Measurements from ENCODE around the gene ENGASE. TPM values are rescaled to one million over a fixed set of nuclear protein-coding genes. Genes with fewer than 3 reads are reported as not detected.

ENGASE gene
- total and polyA plus RNA-seq, 8 donors = 13.9 to 86.5 (median 21.6) TPM

GRCh38 chr17:79085921-79086551 lies 11.4 kb downstream of the ENGASE start:
- no peak for ATAC-seq
- 90 to 95% methylated on average over 28 of the region's 28 CpGs for WGBS, 2 donors
- Histone ChIP-seq H3K27ac (no peak overlapping the region), H3K4me3 (no peak overlapping the region), H3K27me3 (peaks cover 0 to 3% (median 0%) of the 10 kb centered on the region in 4 donors), H3K9me3 (no peaks in the 10 kb centered on the region), H3K36me3 (no peaks in the 10 kb centered on the region), H3K4me1 (no peaks in the 10 kb centered on the region)
- no peak for FAIRE-seq
- no peak for TF ChIP-seq CTCF (IDR thresholded peaks at IDR 0.05)
- intact Hi-C loops (cut with DNase I) = loop anchor here (2.0 to 5.0 kb wide), 3 partner anchors 301 to 311 kb away; no protein-coding TSS in a partner anchor
- DNase-seq = peak in 1 of 6 donors; percentile 55

GRCh38 chr17:79086609-79087427 lies 12.2 kb downstream of the ENGASE start:
- ATAC-seq = peak in 2 of 4 donors; percentile 5 to 6
- TF ChIP-seq CTCF (IDR thresholded peaks at IDR 0.05) = no peak
- no peak overlapping the region for H3K27ac ChIP-seq
- H3K4me3 ChIP-seq = no peak overlapping the region
- no peaks in the 10 kb centered on the region for H3K9me3 ChIP-seq
- intact Hi-C loops (cut with DNase I) = loop anchor here (2.0 to 5.0 kb wide), 3 partner anchors 300 to 310 kb away; no protein-coding TSS in a partner anchor
- H3K4me1 ChIP-seq = no peaks in the 10 kb centered on the region
- H3K36me3 ChIP-seq = no peaks in the 10 kb centered on the region
- WGBS, 2 donors = 78 to 86% methylated on average over 28 to 33 of the region's 33 CpGs
- no peak for FAIRE-seq
- DNase-seq = peak in 2 of 6 donors; percentile 28 to 64
- H3K27me3 ChIP-seq = peaks cover 0 to 3% (median 0%) of the 10 kb centered on the region in 4 donors

GRCh38 chr17:79087428-79088143 lies 13.0 kb downstream of the ENGASE start:
- Histone ChIP-seq H3K4me3 (no peak overlapping the region), H3K36me3 (no peaks in the 10 kb centered on the region), H3K27me3 (peaks cover 0 to 3% (median 0%) of the 10 kb centered on the region in 4 donors), H3K4me1 (no peaks in the 10 kb centered on the region), H3K9me3 (no peaks in the 10 kb centered on the region), H3K27ac (no peak overlapping the region)
- WGBS, 2 donors = 31 to 41% methylated on average over 12 of the region's 12 CpGs
- FAIRE-seq = no peak
- intact Hi-C loops (cut with DNase I) = loop anchor here (2.0 to 5.0 kb wide), 3 partner anchors 300 to 310 kb away; no protein-coding TSS in a partner anchor
- peak; percentile 70 to 89 (median 82) for ATAC-seq
- peak; percentile 90 to 93 (median 91) for TF ChIP-seq CTCF (IDR thresholded peaks at IDR 0.05)
- peak in 5 of 6 donors; percentile 40 to 93 (median 82) for DNase-seq

GRCh38 chr17:79088247-79088996 lies 13.8 kb downstream of the ENGASE start:
- no peak overlapping the region for H3K27ac ChIP-seq
- intact Hi-C loops (cut with DNase I) = loop anchor here in 2 of 3 donors (5.0 kb wide), 2 partner anchors 299 to 309 kb away; no protein-coding TSS in a partner anchor
- no peaks in the 10 kb centered on the region for H3K36me3 ChIP-seq
- H3K4me3 ChIP-seq = no peak overlapping the region
- peaks cover 0 to 3% (median 0%) of the 10 kb centered on the region in 4 donors for H3K27me3 ChIP-seq
- H3K9me3 ChIP-seq = no peaks in the 10 kb centered on the region
- FAIRE-seq = no peak
- no peak for ATAC-seq
- peak in 2 of 6 donors; percentile 17 to 47 for DNase-seq
- 86 to 91% methylated on average over 25 to 26 of the region's 26 CpGs for WGBS, 2 donors
- TF ChIP-seq CTCF (IDR thresholded peaks at IDR 0.05) = no peak
- no peaks in the 10 kb centered on the region for H3K4me1 ChIP-seq
